ENCODE measurements around the gene TPRA1. TPM values are rescaled to one million over a fixed set of nuclear protein-coding genes. Genes with fewer than 3 reads are reported as not detected.

TPRA1 gene
- total RNA-seq, 4 donors from 2014 or later = 28.1 to 47.3 (median 34.1) TPM

DNA sequence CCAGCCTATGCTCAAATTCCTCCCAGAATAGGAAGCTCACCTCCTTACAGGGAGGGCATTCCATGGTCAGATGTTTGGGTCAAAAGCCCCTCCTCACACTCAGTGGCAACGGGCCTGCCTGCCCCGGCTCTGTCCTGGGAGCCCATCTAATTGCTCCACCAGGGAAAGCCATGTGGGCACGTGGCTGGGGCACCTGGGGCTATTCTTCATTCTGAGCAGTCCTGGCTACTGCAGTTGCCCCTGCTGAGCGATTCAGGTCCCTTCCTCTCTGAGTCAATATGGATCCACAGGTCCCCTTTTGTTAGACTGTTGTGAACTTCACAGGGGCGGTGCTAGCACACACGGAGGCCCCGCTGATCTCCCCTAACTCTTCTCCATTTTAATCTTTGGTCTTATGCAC lies 39.4 kb downstream of the TPRA1 start:
- no peak for DNase-seq
- H3K27ac ChIP-seq = no peak overlapping the region
- no peaks in the 10 kb centered on the region for H3K36me3 ChIP-seq
- no peaks in the 10 kb centered on the region for H3K27me3 ChIP-seq
- TF ChIP-seq, protein P1, sequence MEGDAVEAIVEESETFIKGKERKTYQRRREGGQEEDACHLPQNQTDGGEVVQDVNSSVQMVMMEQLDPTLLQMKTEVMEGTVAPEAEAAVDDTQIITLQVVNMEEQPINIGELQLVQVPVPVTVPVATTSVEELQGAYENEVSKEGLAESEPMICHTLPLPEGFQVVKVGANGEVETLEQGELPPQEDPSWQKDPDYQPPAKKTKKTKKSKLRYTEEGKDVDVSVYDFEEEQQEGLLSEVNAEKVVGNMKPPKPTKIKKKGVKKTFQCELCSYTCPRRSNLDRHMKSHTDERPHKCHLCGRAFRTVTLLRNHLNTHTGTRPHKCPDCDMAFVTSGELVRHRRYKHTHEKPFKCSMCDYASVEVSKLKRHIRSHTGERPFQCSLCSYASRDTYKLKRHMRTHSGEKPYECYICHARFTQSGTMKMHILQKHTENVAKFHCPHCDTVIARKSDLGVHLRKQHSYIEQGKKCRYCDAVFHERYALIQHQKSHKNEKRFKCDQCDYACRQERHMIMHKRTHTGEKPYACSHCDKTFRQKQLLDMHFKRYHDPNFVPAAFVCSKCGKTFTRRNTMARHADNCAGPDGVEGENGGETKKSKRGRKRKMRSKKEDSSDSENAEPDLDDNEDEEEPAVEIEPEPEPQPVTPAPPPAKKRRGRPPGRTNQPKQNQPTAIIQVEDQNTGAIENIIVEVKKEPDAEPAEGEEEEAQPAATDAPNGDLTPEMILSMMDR (IDR thresholded peaks at IDR 0.05) = no peak
- no peak for TF ChIP-seq POLR2A (IDR thresholded peaks at IDR 0.05)
- peaks cover 0 to 26% (median 2%) of the 10 kb centered on the region in 4 donors for H3K4me1 ChIP-seq
- H3K4me3 ChIP-seq = no peak overlapping the region
- no peaks in the 10 kb centered on the region for H3K9me3 ChIP-seq

DNA sequence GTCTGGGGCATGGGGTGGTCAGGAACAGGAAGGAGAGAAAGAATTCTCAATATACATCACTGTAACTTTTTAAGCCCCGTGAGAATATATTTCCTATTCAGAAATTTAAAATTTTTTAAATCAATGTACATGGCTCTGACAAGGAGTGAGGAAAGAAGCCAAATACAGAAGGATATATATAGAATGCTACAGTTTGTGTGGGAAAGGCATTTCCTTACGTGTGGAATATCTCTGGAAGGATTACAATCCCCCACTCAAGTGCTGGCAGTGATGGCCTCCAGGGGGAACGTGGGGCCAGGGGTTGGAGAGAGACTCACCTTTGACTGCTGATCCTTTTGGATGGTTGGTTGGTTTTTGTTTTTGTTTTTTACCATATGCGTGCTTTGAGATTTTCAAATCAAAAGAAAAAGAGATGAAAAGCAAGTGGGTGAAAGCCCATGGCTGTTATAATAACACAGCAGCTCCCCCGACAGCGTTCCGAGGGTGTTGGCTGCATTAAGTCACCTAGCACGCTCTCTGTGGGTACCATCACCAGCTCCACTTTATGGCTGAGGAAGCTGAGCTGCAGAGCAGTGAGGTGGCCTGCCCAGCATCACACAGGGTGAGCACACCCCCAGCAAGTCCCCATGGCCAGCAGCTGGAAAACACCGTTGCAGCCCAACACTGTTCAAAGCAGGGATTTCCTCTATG lies 39.9 kb downstream of the TPRA1 start:
- Histone ChIP-seq H3K27me3 (no peaks in the 10 kb centered on the region), H3K9me3 (no peaks in the 10 kb centered on the region), H3K4me3 (no peak overlapping the region), H3K36me3 (no peaks in the 10 kb centered on the region), H3K27ac (no peak overlapping the region), H3K4me1 (peaks cover 0 to 26% (median 2%) of the 10 kb centered on the region in 4 donors)
- DNase-seq = no peak
- no peak for TF ChIP-seq POLR2A (IDR thresholded peaks at IDR 0.05)
- TF ChIP-seq, protein P1 (IDR thresholded peaks at IDR 0.05) = no peak

DNA sequence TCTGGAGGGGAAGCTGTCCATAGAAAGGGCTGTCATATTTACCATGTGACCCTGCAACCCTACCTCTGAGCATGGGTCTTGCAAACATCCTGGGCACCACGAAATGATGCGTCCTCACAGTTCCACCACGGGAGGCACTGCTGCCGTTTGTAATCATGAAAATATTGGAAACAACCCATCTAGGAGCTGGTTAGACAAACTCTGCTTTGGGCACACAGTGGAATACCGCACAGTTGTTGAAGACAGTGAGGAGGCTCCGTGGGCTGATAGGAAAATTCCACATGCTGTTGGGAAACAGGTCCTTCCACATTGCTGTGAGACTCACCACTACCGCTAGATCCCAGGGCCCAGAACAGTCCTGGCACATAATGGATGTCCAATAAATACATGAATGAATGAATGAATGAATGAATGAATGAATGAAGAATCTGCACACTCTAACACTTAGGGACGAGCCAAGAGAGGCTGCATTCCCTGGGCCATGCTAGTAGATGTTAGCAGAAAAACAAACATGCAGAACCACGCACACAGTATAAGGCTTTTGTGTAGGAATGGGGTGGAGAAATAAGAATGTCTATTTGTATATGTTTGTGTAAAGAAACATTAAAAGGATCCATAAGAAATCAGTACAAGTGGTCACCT lies 40.6 kb downstream of the TPRA1 start:
- Histone ChIP-seq H3K36me3 (no peaks in the 10 kb centered on the region), H3K27ac (no peak overlapping the region), H3K27me3 (no peaks in the 10 kb centered on the region), H3K4me1 (peaks cover 0 to 27% (median 2%) of the 10 kb centered on the region in 4 donors), H3K9me3 (no peaks in the 10 kb centered on the region), H3K4me3 (no peak overlapping the region)
- DNase-seq = no peak
- no peak for TF ChIP-seq POLR2A (IDR thresholded peaks at IDR 0.05)
- TF ChIP-seq, protein P1 (IDR thresholded peaks at IDR 0.05) = no peak

DNA sequence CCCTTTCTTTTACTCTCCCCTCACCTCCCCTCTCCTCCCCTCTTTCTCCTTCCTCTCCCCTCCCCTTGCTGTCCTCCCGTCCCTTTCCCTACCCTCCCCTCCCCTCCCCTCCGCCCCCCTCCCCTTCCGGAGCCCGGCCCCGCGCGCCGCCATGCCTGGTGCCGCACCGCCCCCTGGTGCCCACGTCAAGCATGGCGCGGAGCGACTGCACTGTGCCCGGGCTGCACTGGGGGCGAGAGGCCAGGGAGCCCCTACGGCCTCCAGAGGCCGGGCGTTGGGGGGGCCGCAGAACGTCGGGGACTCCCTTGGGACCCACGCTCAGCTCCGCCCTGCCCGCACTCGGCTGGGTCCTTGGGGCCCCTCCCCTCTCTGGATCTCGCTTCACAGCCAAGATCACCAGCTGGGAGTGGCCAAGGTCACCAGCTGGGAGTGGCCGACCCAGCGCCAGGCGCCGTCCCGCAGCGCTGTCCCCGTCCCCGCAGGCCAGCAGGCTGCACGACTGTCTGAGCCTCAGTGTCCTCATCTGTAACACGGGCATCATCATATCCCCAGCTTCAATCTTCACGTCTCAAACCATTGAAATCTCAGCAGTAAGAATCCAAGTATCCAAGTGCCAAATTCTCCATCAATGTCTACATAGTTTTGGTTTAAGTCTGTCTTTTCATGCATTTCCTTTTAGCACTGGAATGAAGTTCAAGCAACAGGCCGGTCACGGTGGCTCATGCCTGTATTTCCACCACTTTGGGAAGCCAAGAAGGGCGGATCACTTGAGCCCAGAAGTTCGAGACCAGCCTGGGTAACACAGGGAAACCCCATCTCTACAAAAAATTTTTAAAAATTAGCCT lies 42.5 kb downstream of the TPRA1 start:
- Histone ChIP-seq H3K9me3 (no peaks in the 10 kb centered on the region), H3K4me3 (peak overlapping the region; percentile 43 to 81 (median 66)), H3K4me1 (peaks cover 0 to 17% (median 2%) of the 10 kb centered on the region in 4 donors), H3K36me3 (no peaks in the 10 kb centered on the region), H3K27me3 (no peaks in the 10 kb centered on the region), H3K27ac (peak overlapping the region; percentile 18 to 74 (median 34))
- DNase-seq = peak; percentile 77 to 89 (median 88)
- TF ChIP-seq, protein P1 (IDR thresholded peaks at IDR 0.05) = peak; percentile 64 to 93 (median 80)
- peak in 1 of 2 donors; percentile 31 for TF ChIP-seq POLR2A (IDR thresholded peaks at IDR 0.05)

DNA sequence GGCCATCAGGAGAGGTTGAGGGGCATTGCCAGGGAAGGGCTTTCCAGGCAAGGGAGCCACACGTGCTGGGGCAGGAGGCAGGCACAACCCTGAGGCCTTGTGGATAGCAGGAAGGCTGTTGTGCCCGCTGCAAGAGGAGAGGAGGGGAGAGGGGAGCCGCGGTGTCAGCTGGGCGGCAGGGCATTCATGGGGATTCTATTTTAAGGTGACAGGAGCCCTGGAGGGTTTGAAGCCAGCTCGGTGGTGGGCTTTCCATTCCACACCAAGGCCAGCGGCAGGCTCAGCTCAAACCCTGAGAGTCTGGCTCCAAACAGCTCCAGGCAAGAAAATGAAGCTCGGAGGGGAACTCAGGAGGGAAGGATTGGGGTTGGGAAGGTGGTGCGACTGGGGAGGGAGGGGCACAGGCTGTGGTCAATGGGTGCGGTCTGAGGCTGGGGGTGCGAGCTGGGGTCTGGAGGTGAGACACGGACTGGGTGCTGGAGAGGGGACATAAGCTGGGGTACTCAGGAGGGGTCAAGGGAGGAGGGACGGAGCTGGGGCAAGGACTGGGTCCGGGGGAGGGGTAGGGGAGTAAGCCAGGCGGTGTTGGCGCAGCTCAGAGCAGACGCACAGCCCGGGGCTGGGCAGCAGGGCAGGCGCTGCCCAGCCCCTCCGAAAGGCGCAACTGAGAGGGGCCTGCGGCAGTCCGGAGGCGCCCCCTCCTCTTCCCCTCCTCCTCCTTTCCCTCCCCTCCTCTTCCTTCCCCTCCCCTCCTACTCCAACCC lies 43.4 kb downstream of the TPRA1 start:
- H3K4me1 ChIP-seq = peaks cover 0 to 17% (median 2%) of the 10 kb centered on the region in 4 donors
- DNase-seq = no peak
- H3K4me3 ChIP-seq = peak overlapping the region; percentile 43 to 81 (median 66)
- H3K27me3 ChIP-seq = no peaks in the 10 kb centered on the region
- H3K36me3 ChIP-seq = no peaks in the 10 kb centered on the region
- H3K27ac ChIP-seq = peak overlapping the region; percentile 18 to 74 (median 34)
- no peaks in the 10 kb centered on the region for H3K9me3 ChIP-seq
- TF ChIP-seq POLR2A (IDR thresholded peaks at IDR 0.05) = no peak
- TF ChIP-seq, protein P1 (IDR thresholded peaks at IDR 0.05) = no peak
